ENCODE results near the gene SPTLC1. TPM values are rescaled to one million over a fixed set of nuclear protein-coding genes. Genes with fewer than 3 reads are reported as not detected.

The SPTLC1 gene
- total and polyA plus RNA-seq, 2 experiments from 2014 or later: 54.8 to 100 TPM

DNA sequence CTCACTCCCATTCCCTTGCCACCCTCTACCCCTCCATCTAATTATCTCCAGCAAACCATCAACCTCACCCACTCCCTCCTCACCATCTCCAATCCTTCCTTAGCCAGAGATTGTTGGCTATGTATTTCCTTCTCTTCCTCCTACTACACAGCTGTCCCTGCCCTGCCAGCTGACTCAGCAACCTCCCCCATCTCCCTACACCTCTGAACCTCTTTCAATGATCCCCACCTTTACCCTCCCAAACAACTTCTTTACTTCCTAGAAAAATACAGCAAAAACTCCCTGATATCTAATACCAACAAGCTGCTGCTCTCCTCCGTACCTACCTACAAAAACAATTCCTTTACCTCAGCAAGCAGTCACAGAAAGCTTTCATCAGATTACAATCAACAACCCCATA is 37.3 kb downstream of the SPTLC1 start:
- Histone ChIP-seq H4K20me1 (replicated peaks; ENCODE audit: insufficient read depth) (peaks cover 10% of the 10 kb centered on the region), H2AFZ (no peak overlapping the region), H3K4me2 (no peak overlapping the region), H3K27me3 (ENCODE audit: insufficient read depth) (no peaks in the 10 kb centered on the region), H3K4me1 (ENCODE audit: insufficient read depth) (no peaks in the 10 kb centered on the region), H3F3A (replicated peaks; ENCODE audit: low read depth) (no peaks in the 10 kb centered on the region), H3K27ac (ENCODE audit: low read depth) (no peak overlapping the region), H3K4me3 (no peak overlapping the region), H3K9me2 (ENCODE audit: insufficient read depth) (no peaks in the 10 kb centered on the region), H3K79me2 (replicated peaks; ENCODE audit: insufficient read depth) (0 out of 2 replicates have a peak, but pooled peaks cover 7% of the 10 kb centered on the region), H3K36me3 (ENCODE audit: insufficient read depth) (no peaks in the 10 kb centered on the region; the same call in 1 of the 2 replicates)
- Mint-ChIP-seq H3K4me3 (no peak overlapping the region), H3K4me1 (no peaks in the 10 kb centered on the region), H3K27ac (no peak overlapping the region), H3K9me3 (no peaks in the 10 kb centered on the region), H3K27me3 (ENCODE audit: insufficient read depth, low read depth, poor library complexity) (no peaks in the 10 kb centered on the region), H3K36me3 (ENCODE audit: low read depth) (peaks cover 27% of the 10 kb centered on the region)
- DNase-seq (ENCODE audit: low spot score) (no peak), ATAC-seq (no peak)
- TF ChIP-seq EZH2 (IDR thresholded peaks at IDR 0.05; ENCODE audit: low read depth, unreplicated experiment) (no peak), NANOG (IDR thresholded peaks at IDR 0.05; ENCODE audit: borderline replicate concordance) (no peak), ZNF331 (CRISPR knock-in tag; IDR thresholded peaks at IDR 0.05; ENCODE audit: low read depth) (no peak), ZNF114 (CRISPR knock-in tag; IDR thresholded peaks at IDR 0.05) (no peak), STAT1 (IDR thresholded peaks at IDR 0.05; ENCODE audit: unreplicated experiment) (no peak), CREB1 (CRISPR knock-in tag; IDR thresholded peaks at IDR 0.05; ENCODE audit: low read depth) (no peak), JUNB (IDR thresholded peaks at IDR 0.05; ENCODE audit: unreplicated experiment) (no peak), POLR2AphosphoS5 (IDR thresholded peaks at IDR 0.05; ENCODE audit: low read depth) (no peak), EZH2phosphoT487 (IDR thresholded peaks at IDR 0.05; ENCODE audit: unreplicated experiment) (no peak)
- TF ChIP-seq, protein P1, sequence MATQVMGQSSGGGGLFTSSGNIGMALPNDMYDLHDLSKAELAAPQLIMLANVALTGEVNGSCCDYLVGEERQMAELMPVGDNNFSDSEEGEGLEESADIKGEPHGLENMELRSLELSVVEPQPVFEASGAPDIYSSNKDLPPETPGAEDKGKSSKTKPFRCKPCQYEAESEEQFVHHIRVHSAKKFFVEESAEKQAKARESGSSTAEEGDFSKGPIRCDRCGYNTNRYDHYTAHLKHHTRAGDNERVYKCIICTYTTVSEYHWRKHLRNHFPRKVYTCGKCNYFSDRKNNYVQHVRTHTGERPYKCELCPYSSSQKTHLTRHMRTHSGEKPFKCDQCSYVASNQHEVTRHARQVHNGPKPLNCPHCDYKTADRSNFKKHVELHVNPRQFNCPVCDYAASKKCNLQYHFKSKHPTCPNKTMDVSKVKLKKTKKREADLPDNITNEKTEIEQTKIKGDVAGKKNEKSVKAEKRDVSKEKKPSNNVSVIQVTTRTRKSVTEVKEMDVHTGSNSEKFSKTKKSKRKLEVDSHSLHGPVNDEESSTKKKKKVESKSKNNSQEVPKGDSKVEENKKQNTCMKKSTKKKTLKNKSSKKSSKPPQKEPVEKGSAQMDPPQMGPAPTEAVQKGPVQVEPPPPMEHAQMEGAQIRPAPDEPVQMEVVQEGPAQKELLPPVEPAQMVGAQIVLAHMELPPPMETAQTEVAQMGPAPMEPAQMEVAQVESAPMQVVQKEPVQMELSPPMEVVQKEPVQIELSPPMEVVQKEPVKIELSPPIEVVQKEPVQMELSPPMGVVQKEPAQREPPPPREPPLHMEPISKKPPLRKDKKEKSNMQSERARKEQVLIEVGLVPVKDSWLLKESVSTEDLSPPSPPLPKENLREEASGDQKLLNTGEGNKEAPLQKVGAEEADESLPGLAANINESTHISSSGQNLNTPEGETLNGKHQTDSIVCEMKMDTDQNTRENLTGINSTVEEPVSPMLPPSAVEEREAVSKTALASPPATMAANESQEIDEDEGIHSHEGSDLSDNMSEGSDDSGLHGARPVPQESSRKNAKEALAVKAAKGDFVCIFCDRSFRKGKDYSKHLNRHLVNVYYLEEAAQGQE (IDR thresholded peaks at IDR 0.05; ENCODE audit: unreplicated experiment): no peak
- TF ChIP-seq, protein P2, sequence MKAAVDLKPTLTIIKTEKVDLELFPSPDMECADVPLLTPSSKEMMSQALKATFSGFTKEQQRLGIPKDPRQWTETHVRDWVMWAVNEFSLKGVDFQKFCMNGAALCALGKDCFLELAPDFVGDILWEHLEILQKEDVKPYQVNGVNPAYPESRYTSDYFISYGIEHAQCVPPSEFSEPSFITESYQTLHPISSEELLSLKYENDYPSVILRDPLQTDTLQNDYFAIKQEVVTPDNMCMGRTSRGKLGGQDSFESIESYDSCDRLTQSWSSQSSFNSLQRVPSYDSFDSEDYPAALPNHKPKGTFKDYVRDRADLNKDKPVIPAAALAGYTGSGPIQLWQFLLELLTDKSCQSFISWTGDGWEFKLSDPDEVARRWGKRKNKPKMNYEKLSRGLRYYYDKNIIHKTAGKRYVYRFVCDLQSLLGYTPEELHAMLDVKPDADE (IDR thresholded peaks at IDR 0.05): no peak
- TF ChIP-seq, protein P3, sequence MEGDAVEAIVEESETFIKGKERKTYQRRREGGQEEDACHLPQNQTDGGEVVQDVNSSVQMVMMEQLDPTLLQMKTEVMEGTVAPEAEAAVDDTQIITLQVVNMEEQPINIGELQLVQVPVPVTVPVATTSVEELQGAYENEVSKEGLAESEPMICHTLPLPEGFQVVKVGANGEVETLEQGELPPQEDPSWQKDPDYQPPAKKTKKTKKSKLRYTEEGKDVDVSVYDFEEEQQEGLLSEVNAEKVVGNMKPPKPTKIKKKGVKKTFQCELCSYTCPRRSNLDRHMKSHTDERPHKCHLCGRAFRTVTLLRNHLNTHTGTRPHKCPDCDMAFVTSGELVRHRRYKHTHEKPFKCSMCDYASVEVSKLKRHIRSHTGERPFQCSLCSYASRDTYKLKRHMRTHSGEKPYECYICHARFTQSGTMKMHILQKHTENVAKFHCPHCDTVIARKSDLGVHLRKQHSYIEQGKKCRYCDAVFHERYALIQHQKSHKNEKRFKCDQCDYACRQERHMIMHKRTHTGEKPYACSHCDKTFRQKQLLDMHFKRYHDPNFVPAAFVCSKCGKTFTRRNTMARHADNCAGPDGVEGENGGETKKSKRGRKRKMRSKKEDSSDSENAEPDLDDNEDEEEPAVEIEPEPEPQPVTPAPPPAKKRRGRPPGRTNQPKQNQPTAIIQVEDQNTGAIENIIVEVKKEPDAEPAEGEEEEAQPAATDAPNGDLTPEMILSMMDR (conservative IDR thresholded peaks at IDR 0.05; ENCODE audit: low read depth in 2 of 2): no peak
- TF ChIP-seq, protein P4, sequence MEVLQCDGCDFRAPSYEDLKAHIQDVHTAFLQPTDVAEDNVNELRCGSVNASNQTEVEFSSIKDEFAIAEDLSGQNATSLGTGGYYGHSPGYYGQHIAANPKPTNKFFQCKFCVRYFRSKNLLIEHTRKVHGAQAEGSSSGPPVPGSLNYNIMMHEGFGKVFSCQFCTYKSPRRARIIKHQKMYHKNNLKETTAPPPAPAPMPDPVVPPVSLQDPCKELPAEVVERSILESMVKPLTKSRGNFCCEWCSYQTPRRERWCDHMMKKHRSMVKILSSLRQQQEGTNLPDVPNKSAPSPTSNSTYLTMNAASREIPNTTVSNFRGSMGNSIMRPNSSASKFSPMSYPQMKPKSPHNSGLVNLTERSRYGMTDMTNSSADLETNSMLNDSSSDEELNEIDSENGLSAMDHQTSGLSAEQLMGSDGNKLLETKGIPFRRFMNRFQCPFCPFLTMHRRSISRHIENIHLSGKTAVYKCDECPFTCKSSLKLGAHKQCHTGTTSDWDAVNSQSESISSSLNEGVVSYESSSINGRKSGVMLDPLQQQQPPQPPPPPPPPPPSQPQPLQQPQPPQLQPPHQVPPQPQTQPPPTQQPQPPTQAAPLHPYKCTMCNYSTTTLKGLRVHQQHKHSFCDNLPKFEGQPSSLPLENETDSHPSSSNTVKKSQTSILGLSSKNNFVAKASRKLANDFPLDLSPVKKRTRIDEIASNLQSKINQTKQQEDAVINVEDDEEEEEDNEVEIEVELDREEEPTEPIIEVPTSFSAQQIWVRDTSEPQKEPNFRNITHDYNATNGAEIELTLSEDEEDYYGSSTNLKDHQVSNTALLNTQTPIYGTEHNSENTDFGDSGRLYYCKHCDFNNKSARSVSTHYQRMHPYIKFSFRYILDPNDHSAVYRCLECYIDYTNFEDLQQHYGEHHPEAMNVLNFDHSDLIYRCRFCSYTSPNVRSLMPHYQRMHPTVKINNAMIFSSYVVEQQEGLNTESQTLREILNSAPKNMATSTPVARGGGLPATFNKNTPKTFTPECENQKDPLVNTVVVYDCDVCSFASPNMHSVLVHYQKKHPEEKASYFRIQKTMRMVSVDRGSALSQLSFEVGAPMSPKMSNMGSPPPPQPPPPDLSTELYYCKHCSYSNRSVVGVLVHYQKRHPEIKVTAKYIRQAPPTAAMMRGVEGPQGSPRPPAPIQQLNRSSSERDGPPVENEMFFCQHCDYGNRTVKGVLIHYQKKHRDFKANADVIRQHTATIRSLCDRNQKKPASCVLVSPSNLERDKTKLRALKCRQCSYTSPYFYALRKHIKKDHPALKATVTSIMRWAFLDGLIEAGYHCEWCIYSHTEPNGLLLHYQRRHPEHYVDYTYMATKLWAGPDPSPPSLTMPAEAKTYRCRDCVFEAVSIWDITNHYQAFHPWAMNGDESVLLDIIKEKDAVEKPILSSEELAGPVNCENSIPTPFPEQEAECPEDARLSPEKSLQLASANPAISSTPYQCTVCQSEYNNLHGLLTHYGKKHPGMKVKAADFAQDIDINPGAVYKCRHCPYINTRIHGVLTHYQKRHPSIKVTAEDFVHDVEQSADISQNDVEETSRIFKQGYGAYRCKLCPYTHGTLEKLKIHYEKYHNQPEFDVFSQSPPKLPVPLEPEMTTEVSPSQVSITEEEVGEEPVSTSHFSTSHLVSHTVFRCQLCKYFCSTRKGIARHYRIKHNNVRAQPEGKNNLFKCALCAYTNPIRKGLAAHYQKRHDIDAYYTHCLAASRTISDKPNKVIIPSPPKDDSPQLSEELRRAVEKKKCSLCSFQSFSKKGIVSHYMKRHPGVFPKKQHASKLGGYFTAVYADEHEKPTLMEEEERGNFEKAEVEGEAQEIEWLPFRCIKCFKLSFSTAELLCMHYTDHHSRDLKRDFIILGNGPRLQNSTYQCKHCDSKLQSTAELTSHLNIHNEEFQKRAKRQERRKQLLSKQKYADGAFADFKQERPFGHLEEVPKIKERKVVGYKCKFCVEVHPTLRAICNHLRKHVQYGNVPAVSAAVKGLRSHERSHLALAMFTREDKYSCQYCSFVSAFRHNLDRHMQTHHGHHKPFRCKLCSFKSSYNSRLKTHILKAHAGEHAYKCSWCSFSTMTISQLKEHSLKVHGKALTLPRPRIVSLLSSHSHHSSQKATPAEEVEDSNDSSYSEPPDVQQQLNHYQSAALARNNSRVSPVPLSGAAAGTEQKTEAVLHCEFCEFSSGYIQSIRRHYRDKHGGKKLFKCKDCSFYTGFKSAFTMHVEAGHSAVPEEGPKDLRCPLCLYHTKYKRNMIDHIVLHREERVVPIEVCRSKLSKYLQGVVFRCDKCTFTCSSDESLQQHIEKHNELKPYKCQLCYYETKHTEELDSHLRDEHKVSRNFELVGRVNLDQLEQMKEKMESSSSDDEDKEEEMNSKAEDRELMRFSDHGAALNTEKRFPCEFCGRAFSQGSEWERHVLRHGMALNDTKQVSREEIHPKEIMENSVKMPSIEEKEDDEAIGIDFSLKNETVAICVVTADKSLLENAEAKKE (CRISPR knock-in tag; IDR thresholded peaks at IDR 0.05): no peak
